ENCODE data around the gene AIFM2.
"Not testable (repeated sequence)": the region's sequence is repeated elsewhere in the genome, so short reads cannot be mapped to it uniquely, and the experiment has no call there.

Gene AIFM2

GRCh38 chr10:70132098-70133029, at the start of gene AIFM2:
TSS of gene AIFM2 (minus strand) at chr10:70132825. CDS start at chr10:70124084, 8,741 bp downstream.
- DNase-seq (ENCODE audit: low read depth in 2 of 2): no peak

DNA sequence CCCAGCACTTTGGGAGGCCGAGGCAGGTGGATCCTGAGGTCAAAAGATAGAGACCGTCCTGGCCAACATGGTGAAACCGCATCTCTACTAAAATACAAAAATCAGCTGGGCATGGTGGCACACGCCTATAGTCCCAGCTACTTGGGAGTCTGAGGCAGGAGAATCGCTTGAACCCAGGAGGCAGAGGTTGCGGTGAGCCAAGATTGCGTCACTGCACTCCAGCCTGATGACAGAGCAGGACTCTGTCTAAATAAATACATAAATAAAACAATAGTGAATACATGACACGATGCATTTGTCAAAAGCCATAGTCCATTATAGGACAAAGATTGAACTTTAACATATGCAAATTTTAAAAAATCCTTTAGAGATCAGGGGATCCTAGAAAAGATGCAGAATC, 46.6 kb upstream of the AIFM2 start:
- DNase-seq (ENCODE audit: low read depth in 2 of 2): not testable (repeated sequence)

DNA sequence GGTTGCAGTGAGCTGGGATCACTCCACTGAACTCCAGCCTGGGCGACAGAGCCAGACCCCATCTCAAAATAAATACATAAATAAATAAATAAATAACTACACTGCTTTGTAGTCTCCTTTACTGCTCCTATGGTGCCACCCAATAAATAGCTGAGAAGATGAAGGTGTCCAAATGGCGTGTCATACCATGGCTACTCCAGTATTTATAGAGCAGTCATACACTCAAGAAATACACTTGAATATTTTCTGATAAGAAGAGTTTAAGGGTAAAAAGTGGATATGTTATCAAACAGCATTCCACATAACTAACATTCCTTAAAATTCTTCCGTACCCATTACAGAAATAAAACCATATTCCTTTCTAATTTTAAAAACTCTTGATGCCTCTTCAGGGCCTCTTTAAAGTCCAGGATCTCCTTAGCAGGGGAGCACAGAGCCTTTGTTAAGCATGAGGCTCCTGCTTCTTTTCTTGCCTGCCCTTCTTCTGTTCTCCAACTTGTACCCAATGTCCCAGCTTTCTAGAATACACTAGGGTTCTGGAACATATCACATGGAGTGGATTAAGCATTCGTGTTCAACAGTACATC, 45.6 kb upstream of the AIFM2 start:
- no peak for DNase-seq (ENCODE audit: low read depth in 2 of 2)

DNA sequence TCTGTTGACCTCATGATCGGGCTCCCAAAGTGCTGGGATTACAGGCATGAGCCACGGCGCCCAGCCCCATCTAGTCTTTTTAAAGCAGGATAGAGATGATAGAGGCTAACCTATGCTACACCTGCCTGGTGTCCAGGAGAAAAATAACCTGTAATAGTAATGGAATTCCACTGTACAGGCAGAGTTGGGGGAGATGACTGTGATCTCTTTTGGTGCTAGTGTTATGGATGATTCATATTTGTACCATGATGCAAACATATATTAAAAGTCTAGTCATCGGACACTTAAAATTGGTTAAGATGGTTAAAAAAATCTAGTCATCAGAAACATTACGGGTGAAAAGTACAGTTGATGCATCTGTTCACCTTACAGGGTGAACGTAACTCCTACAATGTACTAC, 43.8 kb upstream of the AIFM2 start:
- DNase-seq (ENCODE audit: low read depth in 2 of 2): no peak

- DNase-seq (ENCODE audit: low read depth in 2 of 2): no peak
Measured at GRCh38 chr10:70175516-70175915, 42.9 kb upstream of the AIFM2 start.

DNA sequence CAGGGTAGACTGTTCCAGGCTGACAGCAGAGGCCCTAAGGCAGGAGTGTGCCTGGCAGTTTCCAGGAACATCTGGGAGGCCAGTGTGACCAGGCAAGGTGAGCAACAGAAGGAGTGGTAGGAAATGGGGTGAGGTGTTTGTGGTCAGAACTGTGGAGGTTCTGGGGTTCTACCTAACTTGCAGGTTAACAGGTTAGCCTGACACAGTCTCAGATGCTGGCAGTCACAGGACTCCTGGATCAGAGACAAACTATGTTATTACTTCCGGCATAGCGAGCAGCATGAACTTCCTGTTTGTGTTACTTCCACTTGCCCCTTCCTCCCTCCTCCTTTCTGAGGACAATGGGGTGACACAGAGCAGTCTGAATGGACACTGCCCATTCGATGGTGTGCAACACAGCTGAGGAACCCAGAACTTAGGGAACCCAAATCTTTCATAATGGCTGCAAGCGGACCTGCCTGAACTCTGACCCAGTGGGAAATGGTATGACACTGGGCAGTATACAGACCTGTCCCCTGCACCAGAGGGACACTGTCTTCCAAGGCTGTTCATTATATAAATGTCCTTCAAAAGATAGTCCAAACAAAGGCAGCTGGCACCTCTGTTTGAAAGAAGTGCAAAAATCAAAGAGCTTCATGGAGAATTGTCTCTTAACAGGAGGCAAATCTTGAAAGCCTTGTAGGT, 41.6 kb upstream of the AIFM2 start:
- DNase-seq (ENCODE audit: low read depth in 2 of 2): no peak

- no peak for DNase-seq (ENCODE audit: low read depth in 2 of 2)
Measured at GRCh38 chr10:70169649-70170364, 37.2 kb upstream of the AIFM2 start.

DNA sequence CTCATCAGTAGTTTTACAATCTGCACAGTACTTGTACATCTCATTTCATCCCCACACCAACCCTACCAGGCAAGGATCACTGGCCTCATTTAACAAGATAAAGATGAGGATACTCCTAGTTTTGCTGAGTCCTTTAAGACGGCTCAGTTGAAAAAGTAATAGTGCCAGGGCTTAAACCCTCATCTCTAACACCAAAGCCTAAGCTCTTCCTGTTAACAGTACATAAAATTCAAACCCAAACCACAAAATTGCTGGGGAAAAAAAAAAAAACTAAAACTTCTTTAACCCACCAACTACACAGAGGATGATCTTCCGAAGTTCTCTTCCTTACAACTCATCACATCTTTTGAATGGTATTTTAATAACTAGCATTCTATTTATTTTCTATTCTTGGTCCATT, 36.4 kb upstream of the AIFM2 start:
- DNase-seq (ENCODE audit: low read depth in 2 of 2): no peak

DNA sequence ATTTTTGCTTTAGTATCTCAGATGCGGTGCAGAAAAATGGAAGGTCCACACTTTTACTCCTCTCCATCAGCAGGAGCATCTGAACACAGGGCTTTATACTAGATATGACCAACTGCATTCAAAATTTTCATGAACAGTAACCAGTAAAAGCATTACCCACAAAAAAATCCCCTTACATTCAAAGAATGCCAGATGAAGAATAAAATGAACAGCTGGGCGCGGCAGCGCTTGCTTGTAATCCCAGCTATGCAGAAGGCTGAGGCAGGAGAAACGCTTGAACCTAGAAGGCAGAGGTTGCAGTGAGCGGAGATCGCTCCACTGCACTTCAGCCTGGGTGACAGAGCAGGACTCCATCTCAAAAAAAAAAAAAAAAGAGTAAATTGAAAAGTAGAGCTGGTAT, 34.6 kb upstream of the AIFM2 start:
- no peak for DNase-seq (ENCODE audit: low read depth in 2 of 2)

DNA sequence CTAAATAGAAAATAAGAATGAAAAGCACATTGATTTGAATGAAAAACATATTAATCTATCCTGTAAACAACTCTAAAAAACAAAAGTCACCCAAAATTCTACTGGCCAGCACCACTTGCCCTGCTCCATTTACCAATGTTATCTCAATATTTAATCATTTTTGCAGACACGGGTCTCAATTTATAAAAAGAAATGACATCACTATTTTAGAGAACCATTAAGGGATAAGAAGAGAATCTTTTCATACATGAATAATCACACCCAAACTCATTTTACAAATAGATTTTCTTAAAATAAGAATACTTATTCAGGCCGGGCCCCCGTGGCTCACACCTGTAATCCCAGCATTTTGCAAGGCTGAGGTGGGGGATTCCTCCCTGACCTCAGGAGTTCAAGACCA, 33.8 kb upstream of the AIFM2 start:
- DNase-seq (ENCODE audit: low read depth in 2 of 2): no peak

- DNase-seq (ENCODE audit: low read depth in 2 of 2): no peak
Measured at GRCh38 chr10:70164163-70164562, 31.5 kb upstream of the AIFM2 start.

DNA sequence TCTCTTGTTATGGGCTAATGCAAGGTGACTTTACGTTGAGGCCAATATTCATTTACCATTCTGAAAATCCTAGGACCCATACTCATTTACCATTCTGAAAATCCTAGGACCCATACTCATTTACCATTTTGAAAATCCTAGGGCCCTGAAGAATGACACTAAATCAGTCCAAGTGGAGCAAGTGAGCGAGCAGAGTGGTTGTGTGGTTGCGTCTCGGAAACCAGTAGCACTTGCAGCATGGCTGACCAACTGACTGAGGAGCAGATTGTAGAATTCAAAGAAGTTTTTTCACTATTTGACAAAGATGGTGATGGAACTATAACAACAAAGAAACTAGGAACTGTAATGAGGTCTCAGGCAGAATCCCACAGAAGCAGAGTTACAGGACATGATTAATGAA, 30.8 kb upstream of the AIFM2 start:
- no peak for DNase-seq (ENCODE audit: low read depth in 2 of 2)

DNA sequence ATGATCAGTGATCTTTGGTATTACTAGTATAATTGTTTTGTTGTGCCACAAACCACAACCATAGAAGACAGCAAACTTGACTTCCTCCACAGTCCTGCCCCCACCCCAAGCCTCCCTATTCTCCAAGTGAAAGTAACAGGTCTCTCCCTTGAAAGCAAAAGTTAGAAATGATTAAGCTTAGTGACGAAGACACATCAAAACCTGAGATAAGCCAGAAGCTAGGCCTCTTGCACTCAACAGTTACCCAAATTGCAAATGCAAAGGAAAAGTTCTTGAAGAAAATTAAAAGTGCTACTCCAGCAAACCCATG, 30.2 kb upstream of the AIFM2 start:
- no peak for DNase-seq (ENCODE audit: low read depth in 2 of 2)

DNA sequence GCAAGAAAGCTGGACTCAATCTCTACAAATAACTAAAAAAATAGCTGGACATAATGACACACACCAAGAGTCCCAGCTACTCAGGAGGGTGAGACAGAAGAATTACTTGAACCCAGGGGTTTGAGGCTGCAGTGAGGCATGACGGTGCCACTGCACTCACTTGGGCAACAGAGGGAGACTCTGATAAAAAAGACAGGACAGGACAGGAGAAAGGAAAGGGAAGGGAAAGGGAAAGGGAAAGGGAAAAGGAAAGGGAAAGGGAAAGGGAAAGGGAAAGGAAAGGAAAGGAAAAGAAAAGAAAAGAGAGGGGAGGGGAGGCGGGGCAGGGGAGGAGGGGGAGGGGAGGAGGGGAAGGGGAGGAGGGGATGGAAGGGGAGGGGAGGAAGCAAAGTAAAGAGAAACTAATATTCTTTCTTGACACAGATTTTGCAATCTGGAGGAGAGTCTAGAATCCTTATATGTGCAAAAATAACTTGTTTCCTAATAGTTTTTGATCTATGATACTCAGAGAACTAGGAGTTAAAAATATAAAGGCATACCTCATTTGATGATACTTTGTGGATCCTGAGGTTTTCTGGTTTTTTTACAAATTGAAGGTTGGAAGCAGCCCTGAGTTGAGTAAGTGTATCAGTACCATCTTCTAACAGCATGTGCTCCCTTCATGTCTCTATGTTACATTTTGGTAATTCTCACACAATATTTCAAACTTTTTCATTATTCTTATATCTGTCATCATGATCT, 29.7 kb upstream of the AIFM2 start:
- DNase-seq (ENCODE audit: low read depth in 2 of 2): no peak

DNA sequence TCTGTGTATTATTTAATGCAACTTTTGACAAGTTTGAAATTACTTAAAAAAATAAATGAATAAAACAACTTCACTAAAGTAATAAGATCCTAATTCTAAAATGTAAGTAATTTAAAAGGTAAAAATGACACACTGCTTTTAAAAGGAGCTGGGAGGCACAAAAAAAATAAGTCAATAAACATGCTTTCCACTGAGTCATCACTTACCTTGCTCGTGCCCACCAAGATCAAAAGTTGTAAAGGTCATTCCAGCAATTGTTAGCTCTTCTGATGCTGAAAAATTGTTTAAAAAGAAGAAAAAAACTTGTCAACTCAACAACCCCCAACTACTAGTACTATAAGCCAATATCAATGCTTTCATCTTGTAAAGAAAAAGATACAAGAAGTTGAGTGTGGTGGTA, 28.2 kb upstream of the AIFM2 start:
- no peak for DNase-seq (ENCODE audit: low read depth in 2 of 2)

- not testable (repeated sequence) for DNase-seq (ENCODE audit: low read depth in 2 of 2)
Measured at GRCh38 chr10:70159366-70159765, 26.7 kb upstream of the AIFM2 start.

- DNase-seq (ENCODE audit: low read depth in 2 of 2): no peak
Measured at GRCh38 chr10:70158113-70158512, 25.5 kb upstream of the AIFM2 start.

- DNase-seq (ENCODE audit: low read depth in 2 of 2): no peak
Measured at GRCh38 chr10:70155255-70155838, 22.7 kb upstream of the AIFM2 start.

- DNase-seq (ENCODE audit: low read depth in 2 of 2): no peak
Measured at GRCh38 chr10:70148516-70148915, 15.9 kb upstream of the AIFM2 start.

- DNase-seq (ENCODE audit: low read depth in 2 of 2): no peak
Measured at GRCh38 chr10:70147259-70147625, 14.6 kb upstream of the AIFM2 start.
